ENCODE results near the gene SUV39H1. TPM values are rescaled to one million over a fixed set of nuclear protein-coding genes. Genes with fewer than 3 reads are reported as not detected.

SUV39H1 gene
- total and polyA plus RNA-seq, 2 of the 8 experiments (the other 6 are each of a cell fraction or from before 2014, with no cell fraction given) = 14.8 to 27.8 TPM

- ChIA-PET POLR2A (ENCODE audit: partially characterized antibody) (interaction anchor here (1.2 kb wide), 1 partner anchor 9 kb away, joined by 5 read pairs; no protein-coding TSS in a partner anchor), CTCF (ENCODE audit: partially characterized antibody) (no interaction called here)
- Histone ChIP-seq H3K4me3 (ENCODE audit: extremely low read depth in 1 of 4, insufficient read depth in 2 of 4, low read depth in 3 of 4, low read length in 4 of 4) (no peak overlapping the region), H3K27me3 (replicated peaks in 1 of 4; ENCODE audit: control insufficient read depth in 3 of 4, extremely low read depth in 1 of 4, insufficient read depth in 3 of 4, low read length in 3 of 4) (no peaks in the 10 kb centered on the region; a peak in 2 of 7 replicates), H2AK5ac (ENCODE audit: low read depth, low read length) (no peak overlapping the region), H3K23ac (ENCODE audit: insufficient read length) (no peak overlapping the region), H3K79me2 (ENCODE audit: control insufficient read depth in 1 of 2, insufficient read depth in 2 of 2, low read length in 2 of 2) (no peaks in the 10 kb centered on the region), H2BK15ac (ENCODE audit: low read length) (no peak overlapping the region), H3K4me2 (ENCODE audit: insufficient read depth in 1 of 2, low read depth in 2 of 2, low read length in 2 of 2) (no peak overlapping the region), H4K8ac (ENCODE audit: extremely low read depth, insufficient read depth, low read length) (no peak overlapping the region), H3K4me1 (replicated peaks in 1 of 4; ENCODE audit: control insufficient read depth in 3 of 4, insufficient read depth in 4 of 4, low read length in 3 of 4) (no peaks in the 10 kb centered on the region), H3K18ac (ENCODE audit: extremely low read depth, low read length) (no peak overlapping the region), H3K79me1 (ENCODE audit: low read depth, low read length) (no peaks in the 10 kb centered on the region), H4K20me1 (replicated peaks in 1 of 2; ENCODE audit: control insufficient read depth in 1 of 2, insufficient read depth in 2 of 2, low read length in 2 of 2) (no peaks in the 10 kb centered on the region), H3K56ac (replicated peaks; ENCODE audit: insufficient read length, low read depth, low read length) (no peak overlapping the region), H3K4ac (replicated peaks; ENCODE audit: insufficient read length, low read depth, low read length) (no peak overlapping the region), H2BK12ac (ENCODE audit: low read depth, low read length) (no peak overlapping the region), H2AFZ (ENCODE audit: low read length) (no peak overlapping the region), H3K9ac (replicated peaks in 1 of 4; ENCODE audit: extremely low read depth in 1 of 4, low read depth in 3 of 4, low read length in 3 of 4) (no peak overlapping the region), H3K27ac (ENCODE audit: low read depth, low read length) (no peak overlapping the region), H2BK20ac (ENCODE audit: low read length) (no peak overlapping the region), H3K36me3 (ENCODE audit: control insufficient read depth in 2 of 4, insufficient read depth in 4 of 4, low read length in 3 of 4) (no peaks in the 10 kb centered on the region), H2BK5ac (ENCODE audit: low read depth, low read length) (no peak overlapping the region), H3K9me3 (ENCODE audit: insufficient read depth in 2 of 2, low read depth in 1 of 2, low read length in 1 of 2) (no peaks in the 10 kb centered on the region), H4K91ac (replicated peaks; ENCODE audit: insufficient read length, low read length) (no peak overlapping the region), H2BK120ac (replicated peaks; ENCODE audit: low read depth, low read length) (no peak overlapping the region), H3K14ac (ENCODE audit: insufficient read length) (no peak overlapping the region), H4K5ac (ENCODE audit: insufficient read length, low read depth, low read length) (no peak overlapping the region), H3K23me2 (ENCODE audit: low read depth, low read length) (no peaks in the 10 kb centered on the region)
- FAIRE-seq (no peak), DNase-seq (ENCODE audit: low read depth in 1 of 2, low spot score in 2 of 2) (no peak)
- TF ChIP-seq SIX5 (IDR thresholded peaks at IDR 0.05; ENCODE audit: low read depth, low read length) = no peak
- TF ChIP-seq, protein P1, sequence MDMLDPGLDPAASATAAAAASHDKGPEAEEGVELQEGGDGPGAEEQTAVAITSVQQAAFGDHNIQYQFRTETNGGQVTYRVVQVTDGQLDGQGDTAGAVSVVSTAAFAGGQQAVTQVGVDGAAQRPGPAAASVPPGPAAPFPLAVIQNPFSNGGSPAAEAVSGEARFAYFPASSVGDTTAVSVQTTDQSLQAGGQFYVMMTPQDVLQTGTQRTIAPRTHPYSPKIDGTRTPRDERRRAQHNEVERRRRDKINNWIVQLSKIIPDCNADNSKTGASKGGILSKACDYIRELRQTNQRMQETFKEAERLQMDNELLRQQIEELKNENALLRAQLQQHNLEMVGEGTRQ (IDR thresholded peaks at IDR 0.05; ENCODE audit: low read length) = no peak
- no peak for TF ChIP-seq TAF1 (IDR thresholded peaks at IDR 0.05; ENCODE audit: low read depth, low read length)
- no peak for TF ChIP-seq SRF (IDR thresholded peaks at IDR 0.05; ENCODE audit: low read depth, low read length)
- TF ChIP-seq CHD2 (IDR thresholded peaks at IDR 0.05; ENCODE audit: low read length) = no peak
- TF ChIP-seq POU5F1 (IDR thresholded peaks at IDR 0.05; ENCODE audit: low read depth, low read length) = no peak
- TF ChIP-seq HDAC2 (IDR thresholded peaks at IDR 0.05; ENCODE audit: borderline replicate concordance in 1 of 2, low read depth in 2 of 2, low read length in 2 of 2) = no peak
- TF ChIP-seq TEAD4 (IDR thresholded peaks at IDR 0.05; ENCODE audit: low read depth, low read length) = no peak
- TF ChIP-seq YY1 (IDR thresholded peaks at IDR 0.05; ENCODE audit: low read depth, low read length) = no peak
- TF ChIP-seq NRF1 (IDR thresholded peaks at IDR 0.05; ENCODE audit: low read depth, low read length) = no peak
- TF ChIP-seq SIN3A (conservative IDR thresholded peaks at IDR 0.05 in 1 of 2, IDR thresholded peaks at IDR 0.05 in 1 of 2; ENCODE audit: low read depth in 1 of 2, low read length in 2 of 2) = no peak
- WGBS, 2 experiments (ENCODE audit: extremely low coverage in 1 of 2, insufficient coverage in 1 of 2, insufficient read length in 1 of 2, insufficient replicate concordance in 2 of 2, low coverage in 1 of 2, low lambda C conversion rate in 2 of 2, missing lambda C conversion rate in 1 of 2) = 57% methylated on average over 1 of the region's 2 CpGs; no CpG with 5 or more reads in 1 of the 2 experiments
These were observed 23.4 kb downstream of the SUV39H1 start for GRCh38 chrX:48719958-48720357.
